HG03066 (cell line): ENCODE data around the gene CBX5.
A peak's percentile ranks its signal among the peaks of the same experiment; 100 is the strongest.
"Not testable (repeated sequence)": the region's sequence is repeated elsewhere in the genome, so short reads cannot be mapped to it uniquely, and the experiment has no call there.

ENCODE experiments used
- ATAC-seq: cut with Tn5 transposase; IDR thresholded peaks from one replicate; pipeline ENCODE4 v1.9.1; 2021; ENCODE audit warnings: low read depth; ENCODE audit not compliant: unreplicated experiment

The CBX5 gene

DNA sequence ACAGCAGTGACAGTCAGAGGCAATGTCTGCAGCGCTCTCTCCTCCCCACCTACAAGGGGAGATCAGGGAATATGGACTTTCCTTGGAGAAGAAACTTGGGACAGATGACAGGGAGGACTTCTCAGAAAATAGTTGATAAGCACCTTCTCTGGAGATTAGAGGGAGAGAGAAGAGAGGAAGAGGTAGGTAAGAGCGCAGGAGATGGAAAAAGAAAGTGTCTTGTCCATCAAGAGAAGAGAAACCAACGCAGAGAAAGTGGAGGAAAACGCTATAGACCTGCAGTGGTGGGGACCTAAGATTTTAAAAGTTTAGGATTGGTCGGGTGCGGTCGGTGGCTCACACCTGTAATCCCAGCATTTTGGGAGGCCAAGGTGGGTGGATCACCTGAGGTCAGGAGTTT lies 75.6 kb downstream of the CBX5 start:
- no peak for ATAC-seq

DNA sequence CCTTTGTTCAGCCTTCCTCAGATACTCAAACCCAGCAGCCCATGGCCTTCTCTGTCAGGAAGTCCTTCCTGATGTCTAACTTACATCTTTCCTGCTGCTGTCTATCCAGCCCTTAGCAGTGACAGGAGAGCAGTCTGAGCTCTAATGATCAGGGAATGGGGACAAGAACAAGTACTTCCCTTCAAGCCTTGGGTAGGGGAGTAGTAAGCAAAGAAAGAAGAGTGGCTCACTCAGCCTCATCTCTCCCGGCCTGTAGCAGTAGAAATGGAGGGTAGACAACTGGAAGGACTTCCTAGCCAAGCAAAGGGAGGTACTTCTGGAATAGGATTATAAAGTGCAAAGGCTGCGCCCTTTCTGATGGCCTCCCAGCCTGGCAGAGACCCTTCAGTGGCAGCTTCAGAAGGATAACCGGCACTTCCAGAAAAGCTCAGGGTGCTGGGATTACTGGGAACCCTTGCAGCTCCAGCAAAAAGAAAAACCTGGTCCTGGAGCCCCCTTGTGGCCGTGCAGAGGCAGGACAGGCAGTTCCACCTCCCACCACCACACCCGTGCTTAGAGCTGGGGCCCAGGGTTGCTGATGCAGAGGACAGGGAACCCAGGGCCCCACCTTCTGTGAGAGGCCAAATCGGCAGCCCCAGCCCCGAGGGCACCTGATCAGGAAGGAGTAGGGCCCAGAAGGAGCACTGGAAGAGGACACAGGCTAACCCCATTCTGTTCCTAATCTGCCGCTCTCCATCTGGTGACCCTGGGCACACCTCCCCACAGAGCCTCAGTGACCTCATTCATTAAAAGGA lies 78.7 kb downstream of the CBX5 start:
- peak; percentile 56 for ATAC-seq

DNA sequence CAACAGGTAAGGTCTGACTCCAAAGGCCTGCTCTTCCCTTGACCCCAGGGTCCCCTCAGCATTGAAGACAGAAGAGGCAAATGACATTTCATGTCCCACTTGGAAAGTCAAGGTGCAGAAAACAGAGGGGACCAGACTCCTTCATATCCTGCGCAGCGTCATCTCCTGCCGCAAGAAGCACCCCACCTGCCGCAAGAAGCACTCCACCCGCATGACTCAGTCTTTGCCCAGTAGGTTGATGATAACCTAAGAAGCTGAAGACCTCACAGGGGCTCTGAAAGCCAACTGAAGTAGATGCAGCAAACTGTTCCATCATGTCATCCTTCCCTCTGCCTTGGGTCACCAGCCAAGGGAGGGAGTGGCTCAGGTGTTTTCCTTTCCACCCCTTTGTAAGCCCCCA lies 79.5 kb downstream of the CBX5 start:
- no peak for ATAC-seq

DNA sequence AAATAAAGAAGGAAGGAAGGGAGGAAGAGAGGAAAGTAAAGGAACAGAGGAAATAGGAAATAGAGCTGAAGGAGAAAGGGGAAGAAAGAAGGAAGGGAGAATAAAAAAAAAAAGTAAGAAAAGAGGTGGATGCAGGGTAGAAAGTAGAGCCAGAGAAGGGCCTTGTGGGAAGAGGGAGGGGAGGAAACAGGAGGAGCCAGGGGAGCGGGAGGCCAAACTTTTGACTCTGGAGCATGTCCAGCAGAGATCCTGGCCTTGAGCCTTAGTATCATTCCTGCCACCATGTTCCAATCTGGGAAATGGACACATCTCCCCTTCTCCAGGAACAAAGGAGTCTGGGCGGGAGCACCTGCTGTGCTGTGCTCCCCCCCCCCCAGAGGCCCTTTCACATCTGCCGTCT lies 80.0 kb downstream of the CBX5 start:
- ATAC-seq = no peak

DNA sequence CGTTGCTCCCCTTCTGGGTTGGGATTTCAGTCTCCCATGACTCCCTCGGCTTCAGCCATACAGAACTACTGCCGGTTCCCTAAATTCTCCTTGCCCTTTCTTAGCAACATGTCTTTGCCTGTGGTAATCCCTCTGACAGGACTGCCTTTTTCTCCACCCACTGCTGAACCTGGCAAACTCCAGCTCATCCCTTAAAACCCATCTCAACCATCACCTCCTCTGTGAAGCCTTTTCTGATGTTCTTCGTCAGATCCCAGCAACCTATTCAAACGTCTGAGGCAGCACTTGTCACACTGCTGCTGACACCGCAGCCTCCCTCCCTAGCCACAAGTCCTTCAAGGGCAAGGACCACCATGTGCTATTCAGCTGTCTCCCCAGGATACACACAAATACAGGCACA lies 80.9 kb downstream of the CBX5 start:
- ATAC-seq = no peak

DNA sequence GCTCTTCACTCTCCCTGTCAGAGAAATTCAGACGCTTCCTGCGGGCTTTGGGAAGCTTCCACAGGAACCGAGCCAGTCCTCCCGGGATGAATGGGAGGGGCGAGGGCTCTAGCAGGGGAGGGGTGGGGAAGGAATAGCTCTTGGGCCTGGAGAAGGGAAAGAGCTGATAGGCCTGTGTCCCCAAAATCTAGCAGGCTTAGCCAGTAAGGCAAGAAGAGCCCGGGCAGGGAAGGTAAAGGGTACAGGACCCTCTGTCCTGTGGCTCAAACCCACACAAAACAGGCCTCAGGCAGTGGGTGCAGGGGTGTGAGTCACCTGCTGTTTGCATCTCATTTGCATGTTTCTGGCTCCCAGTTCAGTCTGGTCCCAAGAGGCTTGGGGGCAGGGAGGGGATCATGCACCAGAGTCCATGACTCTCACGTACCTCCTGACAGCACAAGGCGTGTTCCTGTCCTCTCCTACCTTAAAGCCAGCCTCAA lies 82.5 kb downstream of the CBX5 start:
- no peak for ATAC-seq

DNA sequence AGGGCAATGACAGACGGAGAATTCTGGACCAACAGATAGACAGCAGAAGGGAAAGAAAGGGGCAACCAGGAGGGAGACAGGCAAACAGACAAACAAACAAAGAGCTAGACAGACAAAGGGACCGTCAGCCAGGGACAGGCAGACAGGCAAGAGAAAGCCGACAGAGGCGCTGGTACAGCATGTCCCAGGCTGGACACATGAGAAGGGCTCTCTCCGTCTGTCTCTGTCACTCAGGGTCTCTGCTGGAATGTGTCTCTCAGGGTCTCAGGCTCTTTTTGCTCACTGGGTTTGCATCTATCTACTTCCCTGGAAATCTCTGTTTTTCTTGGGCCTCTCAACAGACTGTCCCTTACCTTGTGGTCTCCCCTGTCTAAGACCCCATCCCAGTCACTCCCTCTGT lies 82.9 kb downstream of the CBX5 start:
- no peak for ATAC-seq

DNA sequence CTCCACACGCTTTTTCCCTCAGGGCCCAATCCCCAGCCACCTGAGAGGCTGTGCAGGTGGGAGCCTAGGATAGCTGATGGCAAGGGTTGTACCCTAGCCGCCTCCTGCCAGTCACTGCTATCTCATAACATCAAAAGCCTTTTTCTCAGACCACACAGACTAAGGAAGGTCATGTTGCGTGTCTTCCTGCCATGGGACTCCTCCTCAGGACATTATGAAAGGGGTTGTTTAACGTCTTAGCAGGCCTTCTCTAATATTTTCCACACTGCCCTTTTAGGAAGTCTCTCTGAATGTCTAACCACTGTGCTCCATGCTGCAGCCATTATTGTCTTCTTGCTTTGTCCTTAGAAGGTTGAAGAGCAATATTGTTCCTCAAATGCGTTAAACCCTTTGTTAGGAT lies 83.5 kb downstream of the CBX5 start:
- no peak for ATAC-seq

DNA sequence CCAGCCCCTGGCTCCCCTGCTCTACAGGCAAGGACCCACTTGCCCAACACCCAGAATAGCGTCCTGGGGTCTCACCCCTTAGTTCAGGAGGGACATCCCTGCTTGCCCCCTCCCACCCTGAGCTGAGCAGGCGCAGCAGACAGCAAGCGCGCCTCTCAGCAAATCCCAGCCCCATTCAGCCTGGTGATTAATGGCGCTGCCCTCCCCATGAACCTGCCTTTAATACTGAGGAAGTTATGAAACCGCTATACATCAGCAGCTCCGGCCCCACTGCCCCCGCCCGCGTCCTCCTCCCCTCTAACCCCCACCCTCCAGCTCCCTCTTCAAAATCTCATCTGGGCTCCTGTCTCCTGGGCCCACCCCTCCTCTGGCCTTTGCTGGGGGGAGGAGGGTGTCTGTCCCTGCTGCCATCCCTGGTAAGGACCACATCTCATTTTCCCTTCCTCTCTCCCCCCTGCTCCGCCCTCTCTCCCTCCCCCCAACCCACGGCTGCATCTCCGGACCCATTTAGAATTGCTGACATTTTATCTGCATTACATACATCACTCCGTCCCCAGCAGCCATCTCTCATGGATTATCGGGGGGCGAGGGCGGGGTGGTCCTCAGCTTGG lies 84.1 kb downstream of the CBX5 start:
- ATAC-seq = no peak

DNA sequence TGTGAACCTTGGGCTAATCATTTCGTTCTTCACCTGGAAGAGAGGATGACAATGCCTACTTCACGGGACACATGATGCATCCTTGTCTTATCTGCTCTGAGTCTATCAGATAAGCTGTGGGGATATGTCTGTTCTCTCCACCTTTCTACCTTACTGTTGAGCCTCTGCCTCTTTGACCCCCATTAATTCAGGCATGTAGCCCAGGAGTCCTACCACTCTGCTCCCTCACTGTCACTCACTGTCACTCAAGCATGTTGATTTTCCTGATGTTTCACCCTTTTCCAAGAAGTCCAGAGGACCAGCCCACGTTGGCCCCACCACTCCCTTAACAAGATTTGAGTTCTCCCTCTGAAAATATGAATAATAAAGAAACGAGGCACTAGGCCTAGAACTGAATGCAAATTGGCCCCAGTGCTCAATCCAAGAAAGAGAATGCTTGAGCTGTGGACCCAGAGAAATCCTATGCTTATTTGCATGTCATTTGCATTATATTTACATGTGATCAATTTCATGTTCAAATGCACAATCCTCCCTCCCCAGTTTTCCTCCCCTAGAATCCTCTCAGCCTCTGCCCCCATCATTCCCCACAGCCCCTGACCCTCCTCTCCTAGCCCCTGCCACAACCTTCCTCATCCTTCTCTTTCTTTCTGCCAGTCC lies 84.7 kb downstream of the CBX5 start:
- ATAC-seq = no peak

DNA sequence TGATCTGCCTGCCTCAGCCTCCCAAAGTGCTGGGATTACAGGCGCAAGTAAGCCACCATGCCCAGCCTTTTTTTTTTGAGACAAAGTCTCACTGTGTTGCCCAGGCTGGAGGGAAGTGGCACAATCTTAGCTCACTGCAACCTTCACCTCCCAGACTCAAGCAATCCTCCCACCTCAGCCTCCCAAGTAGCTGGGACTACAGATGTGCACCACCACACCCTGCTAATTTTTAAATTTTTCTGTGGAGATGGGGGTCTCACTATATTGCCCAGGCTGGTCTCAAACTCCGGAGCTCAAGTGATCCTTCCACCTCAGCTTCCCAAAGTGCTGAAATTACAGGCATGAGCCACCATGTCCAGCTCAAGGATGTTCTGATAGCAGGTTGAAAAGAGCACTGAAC lies 85.3 kb downstream of the CBX5 start:
- not testable (repeated sequence) for ATAC-seq

DNA sequence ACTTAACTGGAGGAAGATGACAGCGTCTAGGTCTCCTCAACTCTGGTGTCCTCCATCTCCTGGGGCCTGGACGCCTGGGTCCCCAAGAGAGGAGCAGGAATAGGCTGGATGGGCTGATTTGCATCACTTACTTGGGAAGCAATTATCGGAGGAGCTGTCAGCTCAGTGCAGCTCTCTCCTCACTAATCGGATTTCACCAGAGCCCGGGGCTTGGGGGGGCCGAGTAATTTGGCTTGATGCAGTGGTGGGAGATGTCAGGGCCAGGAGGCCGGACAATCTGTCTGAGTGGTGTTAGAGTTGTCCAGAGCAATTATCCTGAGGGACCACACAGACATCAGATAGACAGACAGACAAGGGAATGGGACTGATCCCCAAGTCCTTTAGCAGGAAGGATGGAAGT lies 86.5 kb downstream of the CBX5 start:
- no peak for ATAC-seq

DNA sequence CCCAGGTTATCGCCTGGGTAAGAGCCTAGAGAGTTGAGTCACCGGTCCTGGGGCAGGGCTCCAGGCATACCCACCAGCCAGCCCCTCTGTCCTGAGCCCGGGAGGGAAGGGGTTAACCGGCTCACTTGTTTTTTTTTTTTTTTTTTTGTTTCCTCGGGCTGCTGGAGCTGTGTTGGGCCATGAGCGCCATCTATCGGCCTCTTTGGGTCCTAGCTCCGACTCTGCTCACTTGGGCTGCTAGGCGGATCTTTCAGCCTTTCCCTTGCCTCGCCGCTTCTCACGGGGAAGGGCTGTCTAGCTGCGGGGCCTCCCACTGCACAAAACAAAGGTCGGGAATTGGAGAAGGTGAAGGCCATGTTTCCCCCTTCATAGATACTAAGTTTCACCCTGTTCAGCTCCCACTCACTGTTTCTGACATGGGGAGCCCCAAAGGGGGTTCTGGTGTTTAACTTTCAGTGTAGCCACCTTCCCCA lies 88.3 kb downstream of the CBX5 start:
- ATAC-seq = no peak

DNA sequence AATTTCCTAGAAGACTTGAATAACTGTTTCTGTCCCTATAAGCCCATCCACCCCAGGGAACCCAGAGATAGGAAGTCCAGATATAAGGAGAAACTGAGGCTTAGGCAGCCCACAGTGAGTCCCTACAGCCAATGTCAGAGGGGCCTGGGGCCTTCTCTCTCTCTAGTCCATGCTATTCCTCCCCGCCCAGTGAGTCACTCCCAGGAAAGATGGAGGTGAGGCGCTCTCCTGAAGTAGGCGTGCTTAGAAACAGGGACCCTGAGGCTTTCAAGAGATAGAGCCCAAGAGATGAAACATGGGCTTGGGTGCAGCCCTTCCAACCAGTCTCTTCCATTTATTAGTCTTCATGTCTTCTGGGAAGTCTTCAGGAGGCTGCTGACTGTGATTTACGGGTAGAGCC lies 88.8 kb downstream of the CBX5 start:
- ATAC-seq = no peak

DNA sequence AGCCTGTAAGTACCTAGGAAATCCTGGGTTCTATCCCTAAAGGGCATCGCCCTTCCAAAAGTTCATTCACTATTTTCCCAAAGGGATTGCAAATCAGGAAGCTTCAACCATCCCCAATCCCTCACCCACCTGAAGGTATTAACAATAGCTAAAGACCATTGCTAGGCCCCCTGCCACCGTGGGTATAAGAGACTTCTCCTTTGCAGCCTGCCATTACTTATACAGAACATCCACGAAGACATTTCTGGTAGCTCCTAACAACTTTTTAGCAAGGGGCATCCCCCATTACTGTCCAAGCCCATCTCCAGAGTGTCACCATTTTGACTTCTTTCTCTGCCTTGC lies 90.8 kb downstream of the CBX5 start:
- peak; percentile 6 for ATAC-seq

DNA sequence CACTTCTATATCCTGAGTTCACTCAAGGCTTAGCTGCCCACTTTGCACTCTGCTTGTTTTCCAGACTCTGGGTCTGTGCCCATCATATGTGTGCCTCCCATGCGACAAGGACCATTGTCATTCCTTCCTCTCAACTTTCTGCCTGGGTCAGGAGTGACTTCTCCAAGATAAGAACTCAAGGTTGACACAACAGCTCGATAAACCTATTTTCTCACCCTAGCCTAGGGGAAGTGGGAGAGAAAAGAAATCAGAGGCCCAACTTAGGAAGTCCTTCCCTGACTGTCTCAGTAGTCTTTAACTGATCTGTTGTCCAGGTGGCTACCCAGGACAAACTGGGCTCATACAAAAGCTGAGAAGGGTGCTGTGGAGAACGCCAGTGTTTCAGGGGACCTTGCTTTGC lies 92.8 kb downstream of the CBX5 start:
- ATAC-seq = no peak

DNA sequence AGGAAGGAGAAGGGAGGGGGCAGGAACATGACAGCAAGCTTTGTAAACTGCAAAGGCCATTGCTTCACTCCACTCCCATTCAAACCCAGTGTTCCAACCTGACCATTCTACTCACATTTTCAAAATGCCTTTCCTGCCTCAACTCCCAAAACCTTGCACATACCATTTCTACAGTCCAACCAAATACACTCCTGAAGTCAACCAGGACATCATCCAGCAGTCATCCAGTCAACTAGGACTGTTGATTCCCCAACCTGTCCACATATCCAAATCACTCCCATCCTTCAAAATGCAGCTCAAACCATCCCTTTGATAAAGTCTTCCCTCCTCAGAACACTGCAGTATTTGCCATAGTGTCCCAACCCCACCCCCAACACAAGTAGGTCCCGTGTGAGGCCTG lies 94.0 kb downstream of the CBX5 start:
- ATAC-seq = no peak

DNA sequence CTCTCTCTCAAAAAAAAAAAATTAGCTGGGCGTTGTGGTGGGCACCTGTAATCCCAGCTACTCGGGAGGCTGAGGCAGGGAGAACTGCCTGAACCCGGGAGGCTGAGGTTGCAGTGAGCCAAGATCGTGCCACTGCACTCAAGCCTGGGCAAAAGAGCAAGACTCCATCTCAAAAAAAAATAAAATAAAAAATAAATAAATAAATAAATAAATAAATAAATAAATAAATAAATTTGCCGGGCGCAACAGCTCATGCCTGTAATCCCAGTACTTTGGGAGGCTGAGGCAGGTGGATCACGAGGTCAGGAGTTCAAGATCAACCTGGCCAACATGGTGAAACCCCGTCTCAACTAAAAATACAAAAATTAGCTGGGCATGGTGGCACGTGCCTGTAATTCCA lies 94.6 kb downstream of the CBX5 start:
- ATAC-seq = not testable (repeated sequence)

DNA sequence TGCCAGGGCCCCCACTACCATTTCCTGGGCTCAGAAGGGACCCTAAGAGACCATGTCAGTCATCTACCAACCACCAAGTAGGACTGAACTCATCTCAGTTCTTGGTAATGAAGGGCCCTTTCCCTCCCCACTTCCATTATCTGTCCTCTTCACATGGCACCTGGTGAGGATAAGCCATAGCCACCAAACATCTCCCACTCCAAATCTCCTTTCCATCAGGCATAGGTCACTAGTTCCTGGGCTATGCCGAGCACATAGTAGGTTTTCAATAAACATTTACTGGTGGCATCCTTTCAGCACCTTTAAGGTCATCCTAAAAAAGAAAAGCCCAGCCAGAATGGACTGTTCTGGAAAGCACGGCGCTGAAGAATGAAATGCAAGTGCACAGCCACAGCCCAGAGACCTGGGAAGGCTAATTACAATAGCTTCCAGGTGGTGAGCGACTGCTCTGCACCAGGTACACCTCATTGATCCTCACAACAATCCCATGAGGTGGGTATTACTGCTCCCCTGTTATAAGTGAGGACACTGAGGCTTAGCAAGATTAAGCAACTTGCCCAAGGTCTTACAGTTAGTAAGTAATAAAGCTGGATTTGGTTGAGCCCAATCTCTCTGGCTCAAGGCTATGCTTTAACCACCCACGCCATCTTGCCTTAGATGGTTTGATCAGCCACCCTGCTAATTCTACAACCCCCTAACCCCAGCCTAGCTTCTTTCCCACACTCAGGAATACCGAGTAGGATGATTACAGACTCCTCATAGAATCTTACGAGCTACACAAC lies 95.7 kb downstream of the CBX5 start:
- ATAC-seq = no peak

DNA sequence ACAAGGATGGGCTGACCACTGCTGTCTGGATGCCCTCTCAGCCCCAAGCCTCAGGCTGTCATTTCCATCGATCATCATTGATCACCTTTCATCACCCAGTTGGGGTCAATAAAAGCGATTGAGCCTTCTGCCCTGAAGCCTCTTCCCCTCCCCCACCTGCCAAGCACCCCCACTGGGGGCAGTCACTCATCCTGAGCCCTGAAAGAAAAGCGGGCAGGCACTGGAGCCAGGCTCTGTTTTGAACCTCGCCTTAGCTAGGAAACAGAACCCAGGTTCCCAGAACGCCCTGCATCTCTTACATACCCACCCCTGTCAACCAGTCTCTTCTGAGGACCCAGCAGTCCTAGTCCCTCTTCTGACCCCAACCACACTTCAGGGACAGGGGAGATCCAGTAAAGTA lies 96.9 kb downstream of the CBX5 start:
- no peak for ATAC-seq

DNA sequence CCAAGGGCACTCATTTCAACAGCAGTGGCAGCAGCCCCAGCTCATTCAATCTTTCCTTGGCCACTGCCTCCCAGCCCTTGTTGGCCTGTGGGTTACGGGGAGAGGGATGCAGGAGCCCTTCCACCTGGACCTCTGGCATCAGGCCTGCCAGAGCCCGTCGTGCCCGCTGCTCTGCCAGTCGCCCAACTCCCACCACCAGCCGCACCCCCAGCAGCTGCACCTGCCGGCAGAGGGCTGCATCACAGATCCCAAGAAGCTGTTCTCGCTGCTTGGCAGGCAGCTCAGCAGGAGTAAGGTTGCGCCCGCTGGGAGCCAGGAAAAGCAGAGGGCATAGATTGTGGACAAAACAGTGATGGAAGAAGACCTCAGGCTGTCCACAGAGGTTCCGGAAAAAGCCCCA lies 97.8 kb downstream of the CBX5 start:
- no peak for ATAC-seq
